Testis (tissue), 2 donors: Measurements from ENCODE around the gene KRT74.

Source experiments
- CTCF ChIP-seq, 3 experiments: fragments of 450-650 bp in 2 of 3; fragments of 200-600 bp in 1 of 3; sonication (generic) in 1 of 3; IDR thresholded peaks; one replicate each; pipeline ENCODE4 v1.5.1; 2016 to 2019; ENCODE audit warnings: antibody characterized with exemption in 3 of 3, mild to moderate bottlenecking in 2 of 3, moderate library complexity in 1 of 3
- POLR2A ChIP-seq: fragments of 450-650 bp; IDR thresholded peaks from one replicate; pipeline ENCODE4 v1.6.1; 2017; ENCODE audit warnings: antibody characterized with exemption, mild to moderate bottlenecking, moderate library complexity

- TF ChIP-seq CTCF (IDR thresholded peaks at IDR 0.05) (no peak), POLR2A (no peak)
Measured at GRCh38 chr12:52603314-52603713, 29.7 kb upstream of the KRT74 start.
